Activated CD8-positive, alpha-beta memory T cell treated with anti-CD3 and anti-CD28 coated beads, Interleukin-2, amount 50 U/mL, for 48 hours (primary cell): Measurements from ENCODE around the gene SLC28A2.

Source experiments
- DNase-seq: peaks from one replicate; pipeline ENCODE4 v3.0.0-alpha.2; 2020

The SLC28A2 gene

DNA sequence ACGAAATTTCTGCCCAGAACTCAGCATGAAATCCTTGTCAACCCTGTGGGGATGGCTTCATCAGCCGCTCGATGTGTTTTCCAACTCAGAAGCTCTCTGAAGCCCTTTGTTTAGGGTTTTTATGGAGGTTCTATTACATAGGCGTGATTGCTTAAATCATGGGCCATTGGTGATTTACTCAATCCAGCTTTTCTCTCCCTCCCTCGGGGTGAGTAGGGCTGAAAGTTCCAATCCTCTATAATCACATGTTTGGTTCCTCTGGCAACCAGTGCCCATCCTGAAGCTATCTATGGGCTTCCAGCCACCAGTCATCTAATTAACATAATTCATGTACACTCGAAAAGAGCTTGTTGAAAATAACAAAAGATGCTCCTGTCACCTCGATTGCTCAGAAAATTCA lies 74.7 kb downstream of the SLC28A2 start:
- no peak for DNase-seq
